ENCODE measurements around the gene PPP1R1C. TPM values are rescaled to one million over a fixed set of nuclear protein-coding genes. Genes with fewer than 3 reads are reported as not detected.
"Not testable (repeated sequence)": the region's sequence is repeated elsewhere in the genome, so short reads cannot be mapped to it uniquely, and the experiment has no call there.

Gene PPP1R1C
- polyA plus RNA-seq (ENCODE audit: insufficient read length in 4 of 4): 1 to 10 TPM; 1.5 to 3.3 (median 2.9) TPM

- no peak for DNase-seq (ENCODE audit: low read depth in 4 of 4, low spot score in 3 of 4)
Observed at GRCh38 chr2:181985632-181986205, at the start of gene PPP1R1C. PPP1R1C (plus strand) TSS chr2:181985853; CDS start chr2:181986111, 258 bp downstream.

- DNase-seq (ENCODE audit: low read depth in 4 of 4, low spot score in 3 of 4): no peak
Observed at GRCh38 chr2:181937473-181937872, 48.2 kb upstream of the PPP1R1C start.

GRCh38 chr2:181943411-181944124, 42.1 kb upstream of the PPP1R1C start:
- DNase-seq (ENCODE audit: low read depth in 4 of 4, low spot score in 3 of 4): no peak

GRCh38 chr2:181944164-181944913, 41.3 kb upstream of the PPP1R1C start:
- no peak for DNase-seq (ENCODE audit: low read depth in 4 of 4, low spot score in 3 of 4)

GRCh38 chr2:181944914-181945291, 40.8 kb upstream of the PPP1R1C start:
- DNase-seq (ENCODE audit: low read depth in 4 of 4, low spot score in 3 of 4): no peak

GRCh38 chr2:181946444-181947127, 39.1 kb upstream of the PPP1R1C start:
- no peak for DNase-seq (ENCODE audit: low read depth in 4 of 4, low spot score in 3 of 4)

- DNase-seq (ENCODE audit: low read depth in 4 of 4, low spot score in 3 of 4): no peak
Observed at GRCh38 chr2:181947273-181947672, 38.4 kb upstream of the PPP1R1C start.

- DNase-seq (ENCODE audit: low read depth in 4 of 4, low spot score in 3 of 4): no peak
Observed at GRCh38 chr2:181948227-181948626, 37.4 kb upstream of the PPP1R1C start.

GRCh38 chr2:181949047-181949446, 36.6 kb upstream of the PPP1R1C start:
- DNase-seq (ENCODE audit: low read depth in 4 of 4, low spot score in 3 of 4): no peak

GRCh38 chr2:181952404-181953226, 33.0 kb upstream of the PPP1R1C start:
- no peak for DNase-seq (ENCODE audit: low read depth in 4 of 4, low spot score in 3 of 4)

- peak; percentile 54 to 77 (median 69) for DNase-seq (ENCODE audit: low read depth in 4 of 4, low spot score in 3 of 4)
Observed at GRCh38 chr2:181953881-181954537, 31.6 kb upstream of the PPP1R1C start.

GRCh38 chr2:181954538-181954883, 31.1 kb upstream of the PPP1R1C start:
- DNase-seq (ENCODE audit: low read depth in 4 of 4, low spot score in 3 of 4): no peak

GRCh38 chr2:181955010-181955409, 30.6 kb upstream of the PPP1R1C start:
- no peak for DNase-seq (ENCODE audit: low read depth in 4 of 4, low spot score in 3 of 4)

GRCh38 chr2:181955866-181956265, 29.8 kb upstream of the PPP1R1C start:
- DNase-seq (ENCODE audit: low read depth in 4 of 4, low spot score in 3 of 4): not testable (repeated sequence)

- no peak for DNase-seq (ENCODE audit: low read depth in 4 of 4, low spot score in 3 of 4)
Observed at GRCh38 chr2:181957668-181958067, 28.0 kb upstream of the PPP1R1C start.

GRCh38 chr2:181958726-181959125, 26.9 kb upstream of the PPP1R1C start:
- DNase-seq (ENCODE audit: low read depth in 4 of 4, low spot score in 3 of 4): no peak

GRCh38 chr2:181959508-181959907, 26.1 kb upstream of the PPP1R1C start:
- DNase-seq (ENCODE audit: low read depth in 4 of 4, low spot score in 3 of 4): no peak

- not testable (repeated sequence) for DNase-seq (ENCODE audit: low read depth in 4 of 4, low spot score in 3 of 4)
Observed at GRCh38 chr2:181961167-181961566, 24.5 kb upstream of the PPP1R1C start.

- DNase-seq (ENCODE audit: low read depth in 4 of 4, low spot score in 3 of 4): no peak
Observed at GRCh38 chr2:181962142-181962541, 23.5 kb upstream of the PPP1R1C start.
